SK-N-SH (cell line): ENCODE data around the gene SLAMF7. TPM values are rescaled to one million over a fixed set of nuclear protein-coding genes. Genes with fewer than 3 reads are reported as not detected.

ENCODE experiments used
- CTCF ChIA-PET: fragments of 300-600, 350-600 bp; formaldehyde crosslinking; extraction: SDS; loops from one replicate; lab custom pipeline; 2021; lab: Yijun Ruan, JAX
- POLR2A ChIA-PET: fragments of 350-600 bp; sonication (Branson Sonifier 250); formaldehyde crosslinking; extraction: SDS; loops from one replicate; lab custom pipeline; 2020; ENCODE audit warnings: antibody characterized with exemption, inconsistent platforms; lab: Yijun Ruan, JAX
- DNase-seq: peaks from one replicate; pipeline ENCODE4 v3.0.0; 2012
- H2AFZ ChIP-seq: fragments of 200-600 bp; sonication (generic); 2 replicates; pipeline ENCODE4 v1.8.1; 2016; ENCODE audit warnings: antibody characterized with exemption, mild to moderate bottlenecking, low read depth
- H3F3A ChIP-seq: fragments of 200-600 bp; sonication (generic); replicated peaks from 2 replicates; pipeline ENCODE3; 2016; ENCODE audit warnings: antibody characterized with exemption, mild to moderate bottlenecking; ENCODE audit not compliant: insufficient read depth
- H3K27ac ChIP-seq, 2 experiments: fragments of 200-500 bp in 1 of 2; fragments of 200-600 bp in 1 of 2; sonication (Bioruptor generic) in 1 of 2; sonication (generic), shearing (Covaris generic) in 1 of 2; 2 replicates each; pipeline versions ENCODE4 v1.5.1 to v1.6.1; 2014 to 2016; ENCODE audit warnings: low read depth in 2 of 2, inconsistent platforms in 1 of 2, low read length in 1 of 2, mild to moderate bottlenecking in 1 of 2, mixed read lengths in 1 of 2
- H3K27me3 ChIP-seq: fragments of 200-600 bp; sonication (generic), shearing (Covaris generic); 2 replicates; pipeline ENCODE4 v1.6.1; 2016; ENCODE audit warnings: mixed run types; ENCODE audit not compliant: insufficient read depth
- H3K36me3 ChIP-seq, 2 experiments: fragments of 200-500 bp in 1 of 2; fragments of 200-600 bp in 1 of 2; sonication (Bioruptor generic) in 1 of 2; sonication (generic) in 1 of 2; replicated peaks in 1 of 2; 2 replicates each; pipeline versions ENCODE3 to v1.5.1; 2014 to 2016; ENCODE audit warnings: low read length in 1 of 2, mild to moderate bottlenecking in 1 of 2; ENCODE audit not compliant: insufficient read depth in 2 of 2, control insufficient read depth in 1 of 2
- H3K4me1 ChIP-seq, 2 experiments: fragments of 200-500 bp in 1 of 2; fragments of 200-600 bp in 1 of 2; sonication (Bioruptor generic) in 1 of 2; sonication (generic), shearing (Covaris generic) in 1 of 2; 2 replicates each; pipeline versions ENCODE4 v1.5.1 to v1.6.1; 2014 to 2016; ENCODE audit warnings: low read depth in 1 of 2, low read length in 1 of 2, mixed run types in 1 of 2; ENCODE audit not compliant: insufficient read depth in 2 of 2, control insufficient read depth in 1 of 2
- H3K4me2 ChIP-seq: fragments of 200-600 bp; sonication (generic), shearing (Covaris generic); 2 replicates; pipeline ENCODE4 v1.6.1; 2017; ENCODE audit warnings: mixed run types
- H3K4me3 ChIP-seq, 2 experiments: fragments of 200-500 bp in 1 of 2; fragments of 200-600 bp in 1 of 2; sonication (Bioruptor generic) in 1 of 2; sonication (generic), shearing (Covaris generic) in 1 of 2; 2 replicates each; pipeline versions ENCODE4 v1.5.1 to v1.8.1; 2014 to 2016; ENCODE audit warnings: low read depth in 2 of 2, inconsistent platforms in 1 of 2, low read length in 1 of 2, mild to moderate bottlenecking in 1 of 2, mixed read lengths in 1 of 2, moderate library complexity in 1 of 2
- H3K79me2 ChIP-seq: fragments of 200-600 bp; sonication (generic); 2 replicates; pipeline ENCODE4 v1.8.1; 2017; ENCODE audit warnings: mild to moderate bottlenecking; ENCODE audit not compliant: insufficient read depth
- H3K9ac ChIP-seq: fragments of 200-600 bp; sonication (generic); 2 replicates; pipeline ENCODE4 v1.6.1; 2017; ENCODE audit warnings: mixed run types
- H3K9me2 ChIP-seq: fragments of 200-600 bp; sonication (generic); 2 replicates; pipeline ENCODE4 v1.6.1; 2017; ENCODE audit warnings: mixed run types
- H3K9me3 ChIP-seq: fragments of 200-600 bp; sonication (generic); 2 replicates; pipeline ENCODE4 v1.6.1; 2017; ENCODE audit warnings: mixed run types, mild to moderate bottlenecking, moderate library complexity
- H4K20me1 ChIP-seq: fragments of 200-600 bp; sonication (generic); 2 replicates; pipeline ENCODE4 v1.6.1; 2017; ENCODE audit warnings: mild to moderate bottlenecking, mixed run types; ENCODE audit not compliant: insufficient read depth
- ELF1 ChIP-seq: IDR thresholded peaks from 2 replicates; pipeline ENCODE4 v1.4.0; 2012
- EZH2phosphoT487 ChIP-seq: fragments of 200-600 bp; sonication (generic); IDR thresholded peaks from 2 replicates; pipeline ENCODE4 v1.6.1; 2017; ENCODE audit warnings: low read depth, mixed run types, mild to moderate bottlenecking, antibody characterized with exemption, moderate library complexity, borderline replicate concordance
- FOXJ3 ChIP-seq: sonication (generic); formaldehyde crosslinking; IDR thresholded peaks from 2 replicates; pipeline ENCODE4 v1.5.1; 2020; ENCODE audit warnings: mild to moderate bottlenecking, missing genetic modification reagents
- FOXM1 ChIP-seq: IDR thresholded peaks from 2 replicates; pipeline ENCODE4 v1.4.0; 2012; ENCODE audit warnings: low read depth, mild to moderate bottlenecking
- GABPA ChIP-seq: IDR thresholded peaks from 2 replicates; pipeline ENCODE4 v1.4.0; 2012; ENCODE audit warnings: low read depth, mild to moderate bottlenecking
- JUND ChIP-seq: IDR thresholded peaks from 2 replicates; pipeline ENCODE4 v1.4.0; 2012
- MEF2A ChIP-seq: IDR thresholded peaks from 2 replicates; pipeline ENCODE4 v1.4.0; 2012; ENCODE audit warnings: low read depth, borderline replicate concordance
- MXI1 ChIP-seq: IDR thresholded peaks from 2 replicates; pipeline ENCODE4 v1.6.1; 2012; ENCODE audit warnings: mild to moderate bottlenecking, low read depth, low read length, improper control_type of control experiment
- NFIC ChIP-seq: IDR thresholded peaks from 2 replicates; pipeline ENCODE4 v1.4.0; 2012; ENCODE audit warnings: borderline replicate concordance
- POLR2AphosphoS5 ChIP-seq: IDR thresholded peaks from 2 replicates; pipeline ENCODE4 v1.6.1; 2012; ENCODE audit warnings: low read depth, low read length
- RAD21 ChIP-seq: IDR thresholded peaks from 2 replicates; pipeline ENCODE4 v1.6.1; 2012; ENCODE audit warnings: mild to moderate bottlenecking, low read length
- SIN3A ChIP-seq: IDR thresholded peaks from 2 replicates; pipeline ENCODE4 v1.6.1; 2012; ENCODE audit warnings: low read depth, mild to moderate bottlenecking, low read length, moderate library complexity, borderline replicate concordance
- SMC3 ChIP-seq: IDR thresholded peaks from 2 replicates; pipeline ENCODE4 v1.6.1; 2012; ENCODE audit warnings: low read depth, low read length, improper control_type of control experiment
- TEAD4 ChIP-seq: IDR thresholded peaks from 2 replicates; pipeline ENCODE4 v1.4.0; 2012; ENCODE audit warnings: mild to moderate bottlenecking, borderline replicate concordance; ENCODE audit not compliant: insufficient read depth
- USF1 ChIP-seq: IDR thresholded peaks from 2 replicates; pipeline ENCODE4 v1.4.0; 2012; ENCODE audit warnings: low read depth, borderline replicate concordance
- WGBS: methylation state at CpG from one replicate; pipeline ENCODE4 v1.1.6; 2017; ENCODE audit warnings: low lambda C conversion rate; 5-methylcytosine and 5-hydroxymethylcytosine counted together
- polyA plus RNA-seq, 3 experiments: library from polyadenylated mRNA; depleted of rRNA; stranded (reverse); fragments of >200 nt; gene quantifications; 2 replicates each; pipeline ENCODE4 v1.2.3, GENCODE V29; 2012
- TF ChIP-seq, protein P1 (sequence below): fragments of 200-600 bp; sonication (generic); IDR thresholded peaks from 2 replicates; pipeline ENCODE4 v1.6.1; 2017; ENCODE audit warnings: antibody characterized with exemption, mild to moderate bottlenecking, moderate library complexity
- TF ChIP-seq, protein P2 (sequence below): fragments of 150-350 bp; IDR thresholded peaks from 2 replicates; pipeline ENCODE4 v1.6.1; 2017; ENCODE audit warnings: antibody characterized with exemption, low read length, low read depth, borderline replicate concordance
- TF ChIP-seq, protein P3 (sequence below): IDR thresholded peaks from 2 replicates; pipeline ENCODE4; 2012
- TF ChIP-seq, protein P4 (sequence below): IDR thresholded peaks from 2 replicates; pipeline ENCODE4 v1.4.0; 2012; ENCODE audit warnings: low read depth, borderline replicate concordance
- TF ChIP-seq, protein P5 (sequence below): IDR thresholded peaks from 2 replicates; pipeline ENCODE4 v1.4.0; 2012; ENCODE audit warnings: low read depth

The SLAMF7 gene
- polyA plus RNA-seq, 1 of the 3 experiments (the other 2 are of a cell fraction): not detected

- WGBS: 53% methylated on average over 20 of the region's 43 CpGs
- peak; percentile 11 for DNase-seq
- CTCF ChIA-PET: no interaction called here
Observed at GRCh38 chr1:160801836-160802580, 63.0 kb downstream of the SLAMF7 start.

More at GRCh38 chr1:160801836-160802580, 63.0 kb downstream of the SLAMF7 start:
- Histone ChIP-seq H3F3A (no peaks in the 10 kb centered on the region), H3K27me3 (no peaks in the 10 kb centered on the region; the same call in 1 of the 2 replicates), H3K27ac (no peak overlapping the region), H3K36me3 (no peaks in the 10 kb centered on the region), H2AFZ (no peak overlapping the region), H3K9ac (no peak overlapping the region), H3K79me2 (no peaks in the 10 kb centered on the region), H3K9me2 (no peaks in the 10 kb centered on the region; the same call in 1 of the 2 replicates), H3K4me3 (no peak overlapping the region), H3K4me2 (no peak overlapping the region), H4K20me1 (no peaks in the 10 kb centered on the region), H3K4me1 (no peaks in the 10 kb centered on the region), H3K9me3 (no peaks in the 10 kb centered on the region)
- POLR2A ChIA-PET: no interaction called here
- TF ChIP-seq EZH2phosphoT487 (no peak), SMC3 (no peak), RAD21 (no peak), JUND (no peak), GABPA (no peak), FOXM1 (no peak), ELF1 (no peak), NFIC (no peak), POLR2AphosphoS5 (no peak), MEF2A (no peak), SIN3A (no peak), TEAD4 (no peak), FOXJ3 (CRISPR knock-in tag) (no peak), USF1 (no peak), MXI1 (no peak)
- TF ChIP-seq, protein P1, sequence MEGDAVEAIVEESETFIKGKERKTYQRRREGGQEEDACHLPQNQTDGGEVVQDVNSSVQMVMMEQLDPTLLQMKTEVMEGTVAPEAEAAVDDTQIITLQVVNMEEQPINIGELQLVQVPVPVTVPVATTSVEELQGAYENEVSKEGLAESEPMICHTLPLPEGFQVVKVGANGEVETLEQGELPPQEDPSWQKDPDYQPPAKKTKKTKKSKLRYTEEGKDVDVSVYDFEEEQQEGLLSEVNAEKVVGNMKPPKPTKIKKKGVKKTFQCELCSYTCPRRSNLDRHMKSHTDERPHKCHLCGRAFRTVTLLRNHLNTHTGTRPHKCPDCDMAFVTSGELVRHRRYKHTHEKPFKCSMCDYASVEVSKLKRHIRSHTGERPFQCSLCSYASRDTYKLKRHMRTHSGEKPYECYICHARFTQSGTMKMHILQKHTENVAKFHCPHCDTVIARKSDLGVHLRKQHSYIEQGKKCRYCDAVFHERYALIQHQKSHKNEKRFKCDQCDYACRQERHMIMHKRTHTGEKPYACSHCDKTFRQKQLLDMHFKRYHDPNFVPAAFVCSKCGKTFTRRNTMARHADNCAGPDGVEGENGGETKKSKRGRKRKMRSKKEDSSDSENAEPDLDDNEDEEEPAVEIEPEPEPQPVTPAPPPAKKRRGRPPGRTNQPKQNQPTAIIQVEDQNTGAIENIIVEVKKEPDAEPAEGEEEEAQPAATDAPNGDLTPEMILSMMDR: no peak
- TF ChIP-seq, protein P2, sequence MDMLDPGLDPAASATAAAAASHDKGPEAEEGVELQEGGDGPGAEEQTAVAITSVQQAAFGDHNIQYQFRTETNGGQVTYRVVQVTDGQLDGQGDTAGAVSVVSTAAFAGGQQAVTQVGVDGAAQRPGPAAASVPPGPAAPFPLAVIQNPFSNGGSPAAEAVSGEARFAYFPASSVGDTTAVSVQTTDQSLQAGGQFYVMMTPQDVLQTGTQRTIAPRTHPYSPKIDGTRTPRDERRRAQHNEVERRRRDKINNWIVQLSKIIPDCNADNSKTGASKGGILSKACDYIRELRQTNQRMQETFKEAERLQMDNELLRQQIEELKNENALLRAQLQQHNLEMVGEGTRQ: no peak
- TF ChIP-seq, protein P3, sequence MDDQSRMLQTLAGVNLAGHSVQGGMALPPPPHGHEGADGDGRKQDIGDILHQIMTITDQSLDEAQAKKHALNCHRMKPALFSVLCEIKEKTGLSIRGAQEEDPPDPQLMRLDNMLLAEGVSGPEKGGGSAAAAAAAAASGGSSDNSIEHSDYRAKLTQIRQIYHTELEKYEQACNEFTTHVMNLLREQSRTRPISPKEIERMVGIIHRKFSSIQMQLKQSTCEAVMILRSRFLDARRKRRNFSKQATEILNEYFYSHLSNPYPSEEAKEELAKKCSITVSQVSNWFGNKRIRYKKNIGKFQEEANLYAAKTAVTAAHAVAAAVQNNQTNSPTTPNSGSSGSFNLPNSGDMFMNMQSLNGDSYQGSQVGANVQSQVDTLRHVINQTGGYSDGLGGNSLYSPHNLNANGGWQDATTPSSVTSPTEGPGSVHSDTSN: no peak
- TF ChIP-seq, protein P4, sequence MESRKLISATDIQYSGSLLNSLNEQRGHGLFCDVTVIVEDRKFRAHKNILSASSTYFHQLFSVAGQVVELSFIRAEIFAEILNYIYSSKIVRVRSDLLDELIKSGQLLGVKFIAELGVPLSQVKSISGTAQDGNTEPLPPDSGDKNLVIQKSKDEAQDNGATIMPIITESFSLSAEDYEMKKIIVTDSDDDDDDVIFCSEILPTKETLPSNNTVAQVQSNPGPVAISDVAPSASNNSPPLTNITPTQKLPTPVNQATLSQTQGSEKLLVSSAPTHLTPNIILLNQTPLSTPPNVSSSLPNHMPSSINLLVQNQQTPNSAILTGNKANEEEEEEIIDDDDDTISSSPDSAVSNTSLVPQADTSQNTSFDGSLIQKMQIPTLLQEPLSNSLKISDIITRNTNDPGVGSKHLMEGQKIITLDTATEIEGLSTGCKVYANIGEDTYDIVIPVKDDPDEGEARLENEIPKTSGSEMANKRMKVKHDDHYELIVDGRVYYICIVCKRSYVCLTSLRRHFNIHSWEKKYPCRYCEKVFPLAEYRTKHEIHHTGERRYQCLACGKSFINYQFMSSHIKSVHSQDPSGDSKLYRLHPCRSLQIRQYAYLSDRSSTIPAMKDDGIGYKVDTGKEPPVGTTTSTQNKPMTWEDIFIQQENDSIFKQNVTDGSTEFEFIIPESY: no peak
- TF ChIP-seq, protein P5, sequence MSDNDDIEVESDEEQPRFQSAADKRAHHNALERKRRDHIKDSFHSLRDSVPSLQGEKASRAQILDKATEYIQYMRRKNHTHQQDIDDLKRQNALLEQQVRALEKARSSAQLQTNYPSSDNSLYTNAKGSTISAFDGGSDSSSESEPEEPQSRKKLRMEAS: no peak
